ENCODE results near the gene CD55.

- TF ChIP-seq CTCF (IDR thresholded peaks at IDR 0.05): peak in 2 of 4 experiments; percentile 16 to 40
- TF ChIP-seq POLR2A (IDR thresholded peaks at IDR 0.05): no peak
- no peak for TF ChIP-seq POLR2AphosphoS5 (IDR thresholded peaks at IDR 0.05)
Measured at GRCh38 chr1:207316141-207316540, 5.3 kb upstream of the CD55 start.

All from prostate gland (tissue), 2 donors.